H9 (cell line): ENCODE measurements around the gene TRERF1. TPM values are rescaled to one million over a fixed set of nuclear protein-coding genes. Genes with fewer than 3 reads are reported as not detected.

Experiments used
- DNase-seq: peaks from one replicate; pipeline ENCODE4 v3.0.0-alpha.2; 2017
- H2AFZ ChIP-seq: one replicate; pipeline ENCODE4 v1.6.1; 2013; ENCODE audit warnings: mild to moderate bottlenecking, low read length, control low read depth, moderate library complexity
- H2AK5ac ChIP-seq: 2 replicates; pipeline ENCODE4 v1.6.1; 2013; ENCODE audit warnings: low read length, control low read depth, mixed read lengths; ENCODE audit not compliant: insufficient read length
- H2BK120ac ChIP-seq: one replicate; pipeline ENCODE4 v1.6.1; 2013; ENCODE audit warnings: low read depth, mild to moderate bottlenecking, low read length, control low read depth, inconsistent platforms; ENCODE audit not compliant: poor library complexity, severe bottlenecking
- H2BK12ac ChIP-seq: 2 replicates; pipeline ENCODE4 v1.6.1; 2013; ENCODE audit warnings: low read length, control low read depth, mixed read lengths, low read depth; ENCODE audit not compliant: insufficient read length
- H2BK15ac ChIP-seq: 2 replicates; pipeline ENCODE4 v1.6.1; 2013; ENCODE audit warnings: low read depth, low read length, control low read depth
- H2BK20ac ChIP-seq: one replicate; pipeline ENCODE4 v1.6.1; 2013; ENCODE audit warnings: low read depth, mild to moderate bottlenecking, low read length, control low read depth, inconsistent platforms; ENCODE audit not compliant: poor library complexity, severe bottlenecking
- H2BK5ac ChIP-seq: 2 replicates; pipeline ENCODE4 v1.6.1; 2013; ENCODE audit warnings: low read length, control low read depth, mixed read lengths; ENCODE audit not compliant: insufficient read length
- H3K14ac ChIP-seq: 2 replicates; pipeline ENCODE4 v1.6.1; 2013; ENCODE audit warnings: low read length, control low read depth; ENCODE audit not compliant: insufficient read depth
- H3K18ac ChIP-seq: 2 replicates; pipeline ENCODE4 v1.6.1; 2013; ENCODE audit warnings: low read depth, mild to moderate bottlenecking, mixed read lengths, low read length, control low read depth; ENCODE audit not compliant: insufficient read length
- H3K23ac ChIP-seq: 2 replicates; pipeline ENCODE4 v1.6.1; 2013; ENCODE audit warnings: low read length, control low read depth, mixed read lengths, low read depth; ENCODE audit not compliant: insufficient read length
- H3K23me2 ChIP-seq: 2 replicates; pipeline ENCODE4 v1.6.1; 2013; ENCODE audit warnings: low read depth, mild to moderate bottlenecking, mixed read lengths, low read length, control low read depth; ENCODE audit not compliant: insufficient read length, poor library complexity, severe bottlenecking
- H3K27ac ChIP-seq: 2 replicates; pipeline ENCODE4 v1.5.1; 2013; ENCODE audit warnings: low read length, control low read depth, mixed read lengths, low read depth; ENCODE audit not compliant: insufficient read length
- H3K27me3 ChIP-seq: 2 replicates; pipeline ENCODE4 v1.6.1; 2013; ENCODE audit warnings: low read length, control low read depth, inconsistent platforms; ENCODE audit not compliant: insufficient read depth
- H3K4ac ChIP-seq: 2 replicates; pipeline ENCODE4 v1.6.1; 2013; ENCODE audit warnings: low read depth, mild to moderate bottlenecking, control low read depth, inconsistent platforms, low read length, moderate library complexity
- H3K4me1 ChIP-seq: 2 replicates; pipeline ENCODE4 v1.6.1; 2013; ENCODE audit warnings: low read length, control low read depth, inconsistent platforms; ENCODE audit not compliant: insufficient read depth
- H3K4me2 ChIP-seq: 2 replicates; pipeline ENCODE4 v1.6.1; 2013; ENCODE audit warnings: low read length, control low read depth, mixed read lengths; ENCODE audit not compliant: insufficient read length, insufficient read depth
- H3K56ac ChIP-seq: 2 replicates; pipeline ENCODE4 v1.6.1; 2013; ENCODE audit warnings: low read depth, mild to moderate bottlenecking, mixed read lengths, low read length, control low read depth; ENCODE audit not compliant: insufficient read length
- H3K79me1 ChIP-seq: 2 replicates; pipeline ENCODE4 v1.6.1; 2013; ENCODE audit warnings: low read depth, mild to moderate bottlenecking, moderate library complexity, low read length, control low read depth, inconsistent platforms; ENCODE audit not compliant: insufficient read depth, poor library complexity, severe bottlenecking
- H3K79me2 ChIP-seq: 2 replicates; pipeline ENCODE4 v1.6.1; 2013; ENCODE audit warnings: low read length, control low read depth, inconsistent platforms; ENCODE audit not compliant: insufficient read depth
- H3K9ac ChIP-seq: 2 replicates; pipeline ENCODE4 v1.6.1; 2013; ENCODE audit warnings: low read length, control low read depth, mixed read lengths; ENCODE audit not compliant: insufficient read length; ENCODE audit errors: extremely low read depth
- H3K9me3 ChIP-seq: one replicate; pipeline ENCODE4 v1.6.1; 2013; ENCODE audit warnings: low read depth, low read length, inconsistent platforms; ENCODE audit not compliant: control insufficient read depth
- H3T11ph ChIP-seq: one replicate; pipeline ENCODE4 v1.6.1; 2013; ENCODE audit warnings: mild to moderate bottlenecking, low read length, control low read depth, inconsistent platforms
- H4K20me1 ChIP-seq: one replicate; pipeline ENCODE4 v1.6.1; 2013; ENCODE audit not compliant: control insufficient read depth, insufficient read length, insufficient read depth
- H4K5ac ChIP-seq: 2 replicates; pipeline ENCODE4 v1.6.1; 2013; ENCODE audit warnings: low read depth, mild to moderate bottlenecking, mixed read lengths, low read length, control low read depth; ENCODE audit not compliant: insufficient read length
- H4K8ac ChIP-seq: replicated peaks from 2 replicates; pipeline ENCODE4 v1.6.1; 2013; ENCODE audit warnings: low read length, control low read depth, mixed read lengths, low read depth; ENCODE audit not compliant: insufficient read length
- H4K91ac ChIP-seq: 2 replicates; pipeline ENCODE4 v1.6.1; 2013; ENCODE audit warnings: low read depth, mild to moderate bottlenecking, moderate library complexity, mixed read lengths, low read length, control low read depth; ENCODE audit not compliant: insufficient read length
- H3K27ac Mint-ChIP-seq, 3 experiments: 2 replicates in 2 of 3; 3 replicates in 1 of 3; pipeline ENCODE4 v1.8.0; 2020 to 2021; ENCODE audit warnings: mixed read lengths in 3 of 3, mild to moderate bottlenecking in 1 of 3, moderate library complexity in 1 of 3
- H3K27me3 Mint-ChIP-seq: 2 replicates; pipeline ENCODE4 v1.8.0; 2021; ENCODE audit warnings: low read depth, mild to moderate bottlenecking, moderate library complexity, mixed read lengths
- H3K36me3 Mint-ChIP-seq, 3 experiments: 2 replicates in 2 of 3; 3 replicates in 1 of 3; pipeline ENCODE4 v1.8.0; 2020 to 2021; ENCODE audit warnings: low read depth in 3 of 3, mixed read lengths in 3 of 3; ENCODE audit not compliant: insufficient read depth in 1 of 3
- H3K4me1 Mint-ChIP-seq, 2 experiments: 2 replicates each; pipeline ENCODE4 v1.8.0; 2020; ENCODE audit warnings: mixed read lengths in 2 of 2
- H3K4me3 Mint-ChIP-seq, 2 experiments: 2 replicates in 1 of 2; 3 replicates in 1 of 2; pipeline ENCODE4 v1.8.0; 2020 to 2021; ENCODE audit warnings: mild to moderate bottlenecking in 2 of 2, mixed read lengths in 2 of 2, moderate library complexity in 1 of 2
- H3K9me3 Mint-ChIP-seq, 2 experiments: 2 replicates in 1 of 2; 3 replicates in 1 of 2; pipeline ENCODE4 v1.8.0; 2020; ENCODE audit warnings: mild to moderate bottlenecking in 2 of 2, mixed read lengths in 2 of 2, moderate library complexity in 1 of 2
- CTCF ChIP-seq: fragments of 200-600 bp; sonication (generic); conservative IDR thresholded peaks from 3 replicates; pipeline ENCODE4 v1.8.0; 2021; ENCODE audit warnings: antibody characterized with exemption, mild to moderate bottlenecking
- WGBS: extraction: QIAGEN DNeasy Blood & Tissue Kit; methylation state at CpG from one replicate; pipeline ENCODE4 v1.1.7; 2013; ENCODE audit warnings: missing lambda C conversion rate, low lambda C conversion rate, mixed read lengths; ENCODE audit not compliant: insufficient read length; ENCODE audit errors: extremely low coverage; 5-methylcytosine and 5-hydroxymethylcytosine counted together
- total RNA-seq: library from RNA; stranded (reverse); gene quantifications from 2 replicates; pipeline ENCODE4 v1.2.1, GENCODE V29; 2021

Gene TRERF1
- total RNA-seq, 1 experiment from 2014 or later: 19.7 TPM

- H2BK15ac ChIP-seq: no peak overlapping the region
- no peak overlapping the region for H3K4me2 ChIP-seq
- H4K91ac ChIP-seq: no peak overlapping the region
- no peak overlapping the region for H2AK5ac ChIP-seq
- Mint-ChIP-seq H3K9me3 (no peaks in the 10 kb centered on the region; a peak in 1 of 5 replicates), H3K27me3 (no peaks in the 10 kb centered on the region), H3K4me1 (peaks cover 19% of the 10 kb centered on the region in 2 experiments), H3K36me3 (peaks cover 36 to 76% (median 54%) of the 10 kb centered on the region in 3 experiments), H3K27ac (no peak overlapping the region; a peak in 2 of 7 replicates), H3K4me3 (no peak overlapping the region)
- H3K9me3 ChIP-seq: no peaks in the 10 kb centered on the region
- H4K5ac ChIP-seq: no peak overlapping the region
- H2BK5ac ChIP-seq: no peak overlapping the region
- H2AFZ ChIP-seq: no peak overlapping the region
- no peak overlapping the region for H3K14ac ChIP-seq
- H2BK20ac ChIP-seq: no peak overlapping the region
- no CpG with 5 or more reads among the region's 9 CpGs for WGBS
- H3K79me2 ChIP-seq: no peaks in the 10 kb centered on the region
- no peak overlapping the region for H3T11ph ChIP-seq
- H3K56ac ChIP-seq: no peak overlapping the region
- no peak overlapping the region for H3K27ac ChIP-seq
- no peaks in the 10 kb centered on the region for H4K20me1 ChIP-seq
- no peak overlapping the region for H3K18ac ChIP-seq
- H2BK120ac ChIP-seq: no peak overlapping the region
- no peak for TF ChIP-seq CTCF
- H3K9ac ChIP-seq: no peak overlapping the region
- no peaks in the 10 kb centered on the region for H3K23me2 ChIP-seq
- no peak for DNase-seq
- no peak overlapping the region for H3K4ac ChIP-seq
- no peak overlapping the region for H2BK12ac ChIP-seq
- no peak overlapping the region for H4K8ac ChIP-seq
- no peaks in the 10 kb centered on the region for H3K79me1 ChIP-seq
- no peaks in the 10 kb centered on the region for H3K27me3 ChIP-seq
- no peaks in the 10 kb centered on the region for H3K4me1 ChIP-seq
- no peak overlapping the region for H3K23ac ChIP-seq
Measured at GRCh38 chr6:42236030-42236429, 215.7 kb downstream of the TRERF1 start.
